Neural progenitor cell (in vitro differentiated cells): ENCODE measurements around the gene IFI35.
"Not testable (repeated sequence)": the region's sequence is repeated elsewhere in the genome, so short reads cannot be mapped to it uniquely, and the experiment has no call there.

ENCODE experiments used
- CTCF ChIP-seq: fragments of 200-600 bp; sonication (generic); IDR thresholded peaks from 2 replicates; pipeline ENCODE4 v1.5.1; 2017; ENCODE audit warnings: antibody characterized with exemption, mild to moderate bottlenecking
- EZH2 ChIP-seq: fragments of 200-600 bp; sonication (generic); IDR thresholded peaks from 2 replicates; pipeline ENCODE4 v1.6.1; 2017; ENCODE audit warnings: antibody characterized with exemption, mild to moderate bottlenecking, moderate library complexity
- EZH2phosphoT487 ChIP-seq: fragments of 200-600 bp; sonication (generic); IDR thresholded peaks from 2 replicates; pipeline ENCODE4 v1.6.1; 2017; ENCODE audit warnings: antibody characterized with exemption

GRCh38 chr17:43053008-43053407 is 46.4 kb downstream of the IFI35 start:
- TF ChIP-seq EZH2phosphoT487, CTCF, EZH2: not testable (repeated sequence)
